GM18526 (cell line): ENCODE results near the gene ALOX15B.

Experiments
- POLR2A ChIP-seq: IDR thresholded peaks from 3 replicates; pipeline ENCODE4 v1.6.1; 2011; ENCODE audit not compliant: insufficient read length; ENCODE audit errors: extremely low read depth

ALOX15B gene, protein sequence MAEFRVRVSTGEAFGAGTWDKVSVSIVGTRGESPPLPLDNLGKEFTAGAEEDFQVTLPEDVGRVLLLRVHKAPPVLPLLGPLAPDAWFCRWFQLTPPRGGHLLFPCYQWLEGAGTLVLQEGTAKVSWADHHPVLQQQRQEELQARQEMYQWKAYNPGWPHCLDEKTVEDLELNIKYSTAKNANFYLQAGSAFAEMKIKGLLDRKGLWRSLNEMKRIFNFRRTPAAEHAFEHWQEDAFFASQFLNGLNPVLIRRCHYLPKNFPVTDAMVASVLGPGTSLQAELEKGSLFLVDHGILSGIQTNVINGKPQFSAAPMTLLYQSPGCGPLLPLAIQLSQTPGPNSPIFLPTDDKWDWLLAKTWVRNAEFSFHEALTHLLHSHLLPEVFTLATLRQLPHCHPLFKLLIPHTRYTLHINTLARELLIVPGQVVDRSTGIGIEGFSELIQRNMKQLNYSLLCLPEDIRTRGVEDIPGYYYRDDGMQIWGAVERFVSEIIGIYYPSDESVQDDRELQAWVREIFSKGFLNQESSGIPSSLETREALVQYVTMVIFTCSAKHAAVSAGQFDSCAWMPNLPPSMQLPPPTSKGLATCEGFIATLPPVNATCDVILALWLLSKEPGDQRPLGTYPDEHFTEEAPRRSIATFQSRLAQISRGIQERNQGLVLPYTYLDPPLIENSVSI

DNA sequence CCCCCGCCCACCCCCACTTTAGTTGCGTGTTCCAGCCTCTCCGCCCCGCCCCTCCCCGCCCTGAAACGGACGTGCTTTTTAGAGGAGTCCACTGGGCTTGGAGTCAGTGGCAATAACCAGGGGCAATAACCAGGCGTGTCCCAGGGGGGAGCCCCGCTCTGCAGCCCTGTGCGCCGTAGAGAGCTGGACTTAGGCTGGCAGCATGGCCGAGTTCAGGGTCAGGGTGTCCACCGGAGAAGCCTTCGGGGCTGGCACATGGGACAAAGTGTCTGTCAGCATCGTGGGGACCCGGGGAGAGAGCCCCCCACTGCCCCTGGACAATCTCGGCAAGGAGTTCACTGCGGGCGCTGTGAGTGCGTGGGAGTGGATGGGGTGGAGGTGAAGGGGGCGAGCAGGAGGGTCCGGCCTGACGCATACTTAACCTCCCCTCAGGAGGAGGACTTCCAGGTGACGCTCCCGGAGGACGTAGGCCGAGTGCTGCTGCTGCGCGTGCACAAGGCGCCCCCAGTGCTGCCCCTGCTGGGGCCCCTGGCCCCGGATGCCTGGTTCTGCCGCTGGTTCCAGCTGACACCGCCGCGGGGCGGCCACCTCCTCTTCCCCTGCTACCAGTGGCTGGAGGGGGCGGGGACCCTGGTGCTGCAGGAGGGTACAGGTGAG, at the start of gene ALOX15B:
Gene ALOX15B, plus strand, starts transcription at position 106 of the 657 bp plus-strand sequence. Its CDS starts 97 bp downstream, at position 203.
- no peak for TF ChIP-seq POLR2A

DNA sequence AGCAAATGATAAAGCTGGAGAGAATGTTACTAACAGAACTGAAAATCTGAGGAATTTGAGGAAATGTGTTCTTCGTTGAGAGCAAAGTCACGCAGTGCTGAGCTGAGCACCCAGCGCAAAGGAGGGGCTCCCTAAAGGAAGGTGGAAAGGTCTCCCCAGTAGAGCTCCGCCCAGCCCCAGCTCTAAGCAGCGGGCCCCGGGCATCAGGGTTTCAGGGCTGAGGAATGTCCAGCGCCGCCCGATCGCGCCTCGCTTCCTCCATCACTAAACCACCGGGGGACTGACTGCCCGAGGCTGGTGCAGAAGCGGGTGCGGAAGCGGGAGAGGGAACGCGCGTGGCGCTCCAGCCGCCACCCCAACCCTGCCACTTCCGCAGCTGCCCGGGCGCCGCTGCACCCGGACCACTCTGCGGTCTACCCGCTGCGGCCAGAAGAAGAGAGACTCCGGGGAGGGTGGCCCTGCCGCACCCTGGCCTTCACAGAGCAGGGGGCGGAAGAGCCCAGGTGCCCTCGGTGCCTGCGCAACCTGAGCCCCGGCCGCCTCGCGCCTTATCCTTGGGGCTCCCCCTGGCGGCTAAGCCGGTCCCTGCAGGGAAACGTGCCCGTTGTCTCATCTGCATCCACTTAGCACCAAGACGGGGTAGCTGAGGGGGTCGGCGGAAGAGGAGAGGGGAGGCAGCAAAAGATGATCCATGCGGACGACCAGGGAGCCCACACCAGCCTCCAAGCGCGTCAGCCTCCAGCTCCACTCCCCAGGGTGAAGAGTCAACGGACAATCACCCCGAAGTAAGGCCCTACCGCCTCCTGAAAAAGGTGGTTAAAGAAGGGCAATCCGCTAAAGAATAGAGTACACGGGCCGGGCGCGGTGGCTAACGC, 48.8 kb upstream of the ALOX15B start:
- peak; percentile 22 for TF ChIP-seq POLR2A

DNA sequence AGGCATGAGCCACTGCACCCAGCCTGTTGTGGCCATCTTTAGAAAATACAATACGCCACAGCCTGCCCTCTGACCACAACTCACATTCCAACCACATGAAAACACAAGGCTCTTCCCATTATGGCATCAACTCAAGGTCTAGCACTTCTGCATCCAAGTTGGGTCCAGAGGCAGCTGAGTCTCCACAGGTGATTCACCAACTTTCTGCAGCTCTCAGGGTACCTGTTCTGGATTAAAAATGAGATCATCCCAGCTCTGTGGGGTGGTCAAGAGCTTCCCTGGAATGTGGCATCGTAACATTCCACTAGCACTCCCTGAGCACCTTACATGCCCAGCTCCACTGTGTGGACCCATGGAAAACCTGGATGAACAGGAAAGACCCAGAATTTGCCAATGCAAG, 46.3 kb upstream of the ALOX15B start:
- TF ChIP-seq POLR2A = no peak

DNA sequence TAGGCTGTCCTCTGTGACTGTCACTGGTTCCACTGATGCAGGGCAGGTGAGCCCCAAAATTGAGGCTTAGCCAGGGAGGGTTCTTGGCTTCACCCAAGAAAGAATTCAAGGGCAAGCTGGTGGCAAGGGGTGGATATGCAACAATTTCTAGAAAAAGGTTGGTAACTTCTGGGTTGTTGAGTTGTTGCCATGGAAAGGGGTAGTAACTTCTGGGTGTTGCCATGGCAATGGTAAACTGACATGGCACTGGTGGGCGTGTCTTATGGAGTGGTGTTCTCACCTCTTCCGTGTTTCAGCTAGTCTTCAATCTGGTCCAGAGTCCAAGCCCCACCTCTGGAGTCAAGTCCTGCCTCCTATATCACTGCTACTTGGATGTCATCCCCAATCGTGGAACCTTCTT, 45.9 kb upstream of the ALOX15B start:
- TF ChIP-seq POLR2A = no peak

DNA sequence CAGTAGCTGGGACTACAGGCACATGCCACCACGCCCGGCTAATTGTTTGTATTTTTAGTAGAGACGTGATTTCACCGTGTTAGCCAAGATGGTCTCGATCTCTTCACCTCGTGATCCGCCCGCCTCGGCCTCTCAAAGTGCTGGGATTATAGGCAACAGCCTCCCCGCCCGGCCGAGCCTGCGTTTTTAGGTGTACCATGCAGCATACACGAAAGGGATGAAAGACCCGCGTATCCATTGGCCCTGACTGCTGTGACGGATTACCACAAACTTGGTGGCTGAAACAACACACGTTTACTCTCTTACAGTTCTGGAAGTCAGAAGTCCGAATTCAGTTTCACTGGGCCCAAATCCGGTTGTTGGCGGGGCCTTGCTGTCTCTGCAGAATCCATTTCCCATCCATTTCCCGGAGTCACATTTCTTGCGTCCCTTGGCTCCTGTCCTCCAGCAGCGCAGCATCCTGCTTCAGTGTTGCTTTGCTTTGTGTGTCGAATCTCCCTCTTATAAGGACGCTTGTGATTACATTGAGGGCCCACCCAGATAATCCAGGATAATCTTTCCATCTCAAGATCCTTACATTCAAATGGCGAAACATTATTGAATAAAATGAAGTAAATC, 44.8 kb upstream of the ALOX15B start:
- TF ChIP-seq POLR2A = no peak

DNA sequence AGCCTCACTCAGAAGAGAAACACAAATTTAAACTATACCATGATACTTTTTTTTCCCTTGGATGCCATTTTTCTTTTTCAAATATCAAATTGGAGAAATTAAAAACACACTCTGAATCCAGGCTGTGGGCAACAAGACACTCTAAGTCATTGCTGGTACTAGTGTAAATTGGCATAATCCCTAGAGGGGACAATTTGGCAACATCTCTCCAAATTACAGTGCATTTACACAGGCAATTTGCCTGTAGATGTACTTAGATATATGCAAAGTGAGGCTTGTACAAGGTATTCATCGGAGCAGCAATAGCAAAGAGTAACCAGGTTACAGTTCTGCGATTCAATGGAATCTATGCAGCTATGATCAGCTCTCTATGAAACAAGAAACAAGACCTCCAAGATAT, 43.1 kb upstream of the ALOX15B start:
- TF ChIP-seq POLR2A = no peak

DNA sequence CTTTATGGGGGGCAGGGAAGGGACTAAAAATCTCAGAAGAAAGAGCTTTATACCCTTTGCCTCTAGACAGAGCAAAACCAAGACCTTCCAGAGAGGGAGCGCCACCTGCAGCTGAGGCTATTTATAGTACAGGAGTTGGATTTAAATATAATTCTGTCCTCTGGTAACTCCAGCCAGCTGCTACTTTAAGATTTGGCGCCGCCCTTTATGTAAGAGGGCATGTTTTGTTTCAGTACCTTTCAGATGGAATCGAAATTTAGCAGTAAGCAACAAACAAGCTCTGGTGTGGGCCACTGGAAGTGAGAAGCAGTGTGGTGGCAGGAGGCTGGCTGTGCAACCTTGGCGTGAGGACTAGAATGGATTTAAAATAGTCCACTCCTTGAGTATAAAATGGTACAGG, 41.7 kb upstream of the ALOX15B start:
- TF ChIP-seq POLR2A = no peak

DNA sequence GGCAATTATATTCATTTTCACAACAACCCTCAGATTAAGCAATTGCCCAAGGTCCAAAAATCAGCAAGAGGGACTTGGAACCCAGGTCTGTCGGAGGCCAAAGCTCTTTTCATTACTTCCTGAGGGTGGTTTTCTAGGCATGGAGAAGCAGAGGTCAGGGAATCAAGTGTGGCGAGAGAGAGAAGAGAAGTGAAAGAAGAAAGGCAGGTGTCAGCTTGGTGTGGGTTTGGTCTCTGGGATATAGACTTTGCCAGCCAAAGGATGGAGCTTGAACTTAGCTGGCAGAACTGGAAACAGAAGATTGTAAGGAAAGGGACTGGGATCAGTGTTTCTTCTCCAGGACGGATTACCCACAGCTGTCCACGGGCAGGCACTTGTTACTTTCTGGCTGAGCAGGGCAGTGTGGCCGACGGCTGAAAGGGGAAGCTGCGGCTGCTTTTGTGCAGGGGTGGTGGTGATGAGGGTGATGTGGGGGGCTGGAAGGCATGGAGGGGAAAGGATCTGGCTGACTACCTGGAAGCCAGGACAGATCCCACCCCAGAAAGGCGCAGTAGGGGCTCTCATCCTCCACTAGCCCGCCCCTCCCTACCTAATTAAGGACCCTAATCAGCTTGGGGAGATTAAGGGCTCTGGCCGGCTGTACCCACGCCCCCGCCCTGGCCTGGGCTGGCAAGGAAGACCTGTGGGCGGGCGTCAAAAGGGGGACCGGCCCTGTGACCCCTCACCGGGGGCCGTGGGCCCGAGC, 36.7 kb upstream of the ALOX15B start, which contains the start of gene GUCY2D:
Gene GUCY2D, plus strand, starts transcription at position 640 of the 745 bp plus-strand sequence. CDS start 433 bp downstream, outside the sequence.
- TF ChIP-seq POLR2A = no peak

DNA sequence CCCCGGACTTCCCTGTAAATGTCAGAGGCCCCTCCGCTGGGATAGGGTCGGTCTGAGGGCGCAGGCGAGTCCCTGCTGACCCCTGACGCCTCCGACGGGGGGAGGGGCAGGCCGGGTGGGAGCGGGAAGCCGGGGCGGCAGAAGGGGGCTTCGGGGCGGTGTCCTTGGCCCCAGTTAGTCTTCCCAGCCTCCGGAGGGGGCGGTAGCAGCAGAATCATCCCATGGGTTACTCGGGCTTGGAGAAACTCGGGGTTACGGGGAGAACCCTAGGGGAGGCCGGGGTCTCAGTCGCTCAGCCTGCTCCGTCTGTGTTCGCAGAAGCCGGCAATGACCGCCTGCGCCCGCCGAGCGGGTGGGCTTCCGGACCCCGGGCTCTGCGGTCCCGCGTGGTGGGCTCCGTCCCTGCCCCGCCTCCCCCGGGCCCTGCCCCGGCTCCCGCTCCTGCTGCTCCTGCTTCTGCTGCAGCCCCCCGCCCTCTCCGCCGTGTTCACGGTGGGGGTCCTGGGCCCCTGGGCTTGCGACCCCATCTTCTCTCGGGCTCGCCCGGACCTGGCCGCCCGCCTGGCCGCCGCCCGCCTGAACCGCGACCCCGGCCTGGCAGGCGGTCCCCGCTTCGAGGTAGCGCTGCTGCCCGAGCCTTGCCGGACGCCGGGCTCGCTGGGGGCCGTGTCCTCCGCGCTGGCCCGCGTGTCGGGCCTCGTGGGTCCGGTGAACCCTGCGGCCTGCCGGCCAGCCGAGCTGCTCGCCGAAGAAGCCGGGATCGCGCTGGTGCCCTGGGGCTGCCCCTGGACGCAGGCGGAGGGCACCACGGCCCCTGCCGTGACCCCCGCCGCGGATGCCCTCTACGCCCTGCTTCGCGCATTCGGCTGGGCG, 35.9 kb upstream of the ALOX15B start:
- TF ChIP-seq POLR2A = no peak

DNA sequence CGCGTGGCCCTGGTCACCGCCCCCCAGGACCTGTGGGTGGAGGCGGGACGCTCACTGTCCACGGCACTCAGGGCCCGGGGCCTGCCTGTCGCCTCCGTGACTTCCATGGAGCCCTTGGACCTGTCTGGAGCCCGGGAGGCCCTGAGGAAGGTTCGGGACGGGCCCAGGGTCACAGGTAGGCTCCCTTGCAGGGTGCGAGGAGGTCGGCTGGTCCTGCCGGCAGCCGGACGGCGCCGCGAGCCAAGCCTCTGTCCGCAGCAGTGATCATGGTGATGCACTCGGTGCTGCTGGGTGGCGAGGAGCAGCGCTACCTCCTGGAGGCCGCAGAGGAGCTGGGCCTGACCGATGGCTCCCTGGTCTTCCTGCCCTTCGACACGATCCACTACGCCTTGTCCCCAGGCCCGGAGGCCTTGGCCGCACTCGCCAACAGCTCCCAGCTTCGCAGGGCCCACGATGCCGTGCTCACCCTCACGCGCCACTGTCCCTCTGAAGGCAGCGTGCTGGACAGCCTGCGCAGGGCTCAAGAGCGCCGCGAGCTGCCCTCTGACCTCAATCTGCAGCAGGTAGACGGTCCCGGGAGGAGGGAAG, 35.2 kb upstream of the ALOX15B start:
- no peak for TF ChIP-seq POLR2A

DNA sequence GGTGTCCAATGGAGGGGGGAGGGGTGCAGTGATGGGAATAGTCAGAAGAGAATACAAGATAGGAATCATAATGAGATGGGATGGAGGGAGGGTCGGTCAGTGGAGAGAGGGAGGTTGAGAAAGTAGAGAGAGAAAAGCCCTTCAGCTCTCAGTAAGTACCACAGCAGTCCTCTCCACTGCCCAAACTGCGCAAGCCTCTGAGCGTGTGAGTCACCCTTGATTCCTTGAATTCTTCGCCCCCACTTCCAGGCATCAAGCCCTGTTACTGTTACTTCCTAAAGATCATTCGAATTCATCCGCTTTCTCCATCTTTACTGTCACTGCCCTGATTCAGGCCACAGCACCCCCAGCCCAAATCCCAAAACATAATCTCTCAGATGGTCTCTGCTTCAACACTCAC, 34.0 kb upstream of the ALOX15B start:
- TF ChIP-seq POLR2A = no peak

DNA sequence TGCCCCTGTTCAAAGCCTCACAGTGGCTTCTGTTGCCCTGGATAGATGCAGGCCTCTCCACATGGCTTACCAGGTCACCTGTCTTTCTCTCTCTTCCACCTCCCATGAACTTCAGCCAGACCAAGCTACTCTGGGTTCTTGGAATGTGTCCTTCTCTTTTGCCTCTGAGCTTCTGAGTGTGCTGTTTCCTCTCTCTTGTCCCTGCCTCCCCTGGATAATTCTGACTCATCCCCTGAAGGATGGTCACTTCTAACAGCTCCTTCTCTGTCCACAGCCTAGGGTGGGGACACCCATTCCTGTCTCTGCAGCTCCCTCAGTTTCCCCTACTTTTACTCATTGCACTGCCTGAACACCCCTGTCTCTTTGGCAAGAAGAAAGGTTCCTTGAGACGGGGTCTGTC, 33.5 kb upstream of the ALOX15B start:
- no peak for TF ChIP-seq POLR2A
